Fibroblast of lung (primary cell): ENCODE results near the gene FGGY. TPM values are rescaled to one million over a fixed set of nuclear protein-coding genes. Genes with fewer than 3 reads are reported as not detected.

Source experiments
- DNase-seq, 2 donors: peaks; one replicate each; pipeline versions ENCODE4 v3.0.0 to v3.0.0-alpha.2; 2010; ENCODE audit warnings: low read depth in 2 of 2
- H2AFZ ChIP-seq: 2 replicates; pipeline ENCODE4 v1.5.1; 2012; ENCODE audit warnings: low read length, control low read depth, inconsistent platforms
- H3K27ac ChIP-seq: 2 replicates; pipeline ENCODE4 v1.5.1; 2011; ENCODE audit warnings: low read length, control low read depth; ENCODE audit not compliant: insufficient read depth
- H3K27me3 ChIP-seq: 2 replicates; pipeline ENCODE4 v1.5.1; 2011; ENCODE audit warnings: mild to moderate bottlenecking, low read length; ENCODE audit not compliant: control insufficient read depth, insufficient read depth
- H3K36me3 ChIP-seq: 2 replicates; pipeline ENCODE4 v1.5.1; 2011; ENCODE audit warnings: low read length; ENCODE audit not compliant: control insufficient read depth, insufficient read depth
- H3K4me1 ChIP-seq: 2 replicates; pipeline ENCODE4 v1.5.1; 2011; ENCODE audit warnings: low read length; ENCODE audit not compliant: control insufficient read depth, insufficient read depth; ENCODE audit errors: extremely low read depth
- H3K4me2 ChIP-seq: 2 replicates; pipeline ENCODE4 v1.5.1; 2011; ENCODE audit warnings: low read length, control low read depth; ENCODE audit not compliant: insufficient read depth; ENCODE audit errors: extremely low read depth
- H3K4me3 ChIP-seq, 4 experiments: fragments of 200-600 bp in 1 of 4; sonication (generic) in 1 of 4; replicated peaks in 1 of 4; 2 replicates each; pipeline ENCODE4 v1.5.1; 2011 to 2016; ENCODE audit warnings: low read length in 4 of 4, low read depth in 3 of 4, mild to moderate bottlenecking in 3 of 4, control low read depth in 2 of 4, inconsistent platforms in 1 of 4, mixed read lengths in 1 of 4; ENCODE audit not compliant: insufficient read depth in 1 of 4; ENCODE audit errors: control extremely low read depth in 1 of 4
- H3K79me2 ChIP-seq: 2 replicates; pipeline ENCODE4 v1.5.1; 2012; ENCODE audit warnings: mild to moderate bottlenecking, low read length, inconsistent platforms; ENCODE audit not compliant: control insufficient read depth, insufficient read depth
- H3K9ac ChIP-seq: 2 replicates; pipeline ENCODE4 v1.5.1; 2011; ENCODE audit warnings: mild to moderate bottlenecking, low read length, control low read depth; ENCODE audit not compliant: insufficient read depth
- H3K9me3 ChIP-seq: 2 replicates; pipeline ENCODE4 v1.5.1; 2012; ENCODE audit warnings: low read depth, low read length; ENCODE audit not compliant: control insufficient read depth, insufficient read depth
- H4K20me1 ChIP-seq: 2 replicates; pipeline ENCODE4 v1.5.1; 2011; ENCODE audit warnings: low read length; ENCODE audit not compliant: control insufficient read depth, insufficient read depth; ENCODE audit errors: extremely low read depth
- EZH2 ChIP-seq: IDR thresholded peaks from 2 replicates; pipeline ENCODE4 v1.5.1; 2012; ENCODE audit warnings: low read length, control low read depth, mild to moderate bottlenecking; ENCODE audit errors: missing control alignments
- polyA plus RNA-seq, 2 donors: library from polyadenylated mRNA; depleted of rRNA in 1 of 2; stranded (reverse) in 1 of 2; unstranded in 1 of 2; fragments of >200 nt; gene quantifications; 2 replicates each; pipeline ENCODE4 v1.2.1, GENCODE V29; 2011 to 2012; ENCODE audit warnings: missing spikeins in 1 of 2
- total RNA-seq: library from RNA; depleted of rRNA; stranded (reverse); fragments of >200 nt; gene quantifications from 2 replicates; pipeline ENCODE4 v1.2.1, GENCODE V29; 2014
- TF ChIP-seq, protein P1 (sequence below), 2 donors: IDR thresholded peaks in 1 of 2; conservative IDR thresholded peaks in 1 of 2; 1 replicate in 1 of 2; 2 replicates in 1 of 2; pipeline ENCODE4 v1.5.1; 2011 to 2012; ENCODE audit warnings: low read length in 2 of 2, control low read depth in 1 of 2, inconsistent platforms in 1 of 2, low read depth in 1 of 2, mild to moderate bottlenecking in 1 of 2

Gene FGGY
- total and polyA plus RNA-seq, 2 donors (not counting 1 experiment from before 2014, with no cell fraction given): 9.5 to 32.4 TPM

DNA sequence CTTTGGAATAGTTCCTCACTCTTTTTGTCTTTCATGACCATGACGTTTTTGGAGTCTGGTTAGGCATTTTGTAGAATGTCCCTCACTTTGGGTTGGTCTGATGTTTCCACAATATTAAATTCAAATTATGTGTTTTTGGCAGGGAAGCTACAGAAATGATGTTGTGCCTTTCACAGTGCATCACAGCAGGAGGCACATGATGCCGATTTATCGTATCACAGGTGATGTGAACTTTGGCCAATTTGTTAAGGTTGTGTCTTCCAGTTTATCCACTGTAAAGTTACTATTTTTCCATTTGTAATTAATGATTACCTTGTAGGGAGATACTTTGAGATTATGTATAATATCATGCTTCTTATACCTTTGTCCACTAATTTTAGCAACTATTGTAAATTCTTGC lies 114.3 kb downstream of the FGGY start:
- Histone ChIP-seq H3K36me3 (no peaks in the 10 kb centered on the region), H3K9ac (no peak overlapping the region), H3K4me1 (peaks cover 2% of the 10 kb centered on the region), H3K79me2 (no peaks in the 10 kb centered on the region), H3K4me2 (no peak overlapping the region), H3K4me3 (no peak overlapping the region), H4K20me1 (no peaks in the 10 kb centered on the region), H2AFZ (no peak overlapping the region), H3K27ac (no peak overlapping the region), H3K9me3 (no peaks in the 10 kb centered on the region), H3K27me3 (no peaks in the 10 kb centered on the region)
- DNase-seq: no peak
- TF ChIP-seq EZH2: no peak
- TF ChIP-seq, protein P1, sequence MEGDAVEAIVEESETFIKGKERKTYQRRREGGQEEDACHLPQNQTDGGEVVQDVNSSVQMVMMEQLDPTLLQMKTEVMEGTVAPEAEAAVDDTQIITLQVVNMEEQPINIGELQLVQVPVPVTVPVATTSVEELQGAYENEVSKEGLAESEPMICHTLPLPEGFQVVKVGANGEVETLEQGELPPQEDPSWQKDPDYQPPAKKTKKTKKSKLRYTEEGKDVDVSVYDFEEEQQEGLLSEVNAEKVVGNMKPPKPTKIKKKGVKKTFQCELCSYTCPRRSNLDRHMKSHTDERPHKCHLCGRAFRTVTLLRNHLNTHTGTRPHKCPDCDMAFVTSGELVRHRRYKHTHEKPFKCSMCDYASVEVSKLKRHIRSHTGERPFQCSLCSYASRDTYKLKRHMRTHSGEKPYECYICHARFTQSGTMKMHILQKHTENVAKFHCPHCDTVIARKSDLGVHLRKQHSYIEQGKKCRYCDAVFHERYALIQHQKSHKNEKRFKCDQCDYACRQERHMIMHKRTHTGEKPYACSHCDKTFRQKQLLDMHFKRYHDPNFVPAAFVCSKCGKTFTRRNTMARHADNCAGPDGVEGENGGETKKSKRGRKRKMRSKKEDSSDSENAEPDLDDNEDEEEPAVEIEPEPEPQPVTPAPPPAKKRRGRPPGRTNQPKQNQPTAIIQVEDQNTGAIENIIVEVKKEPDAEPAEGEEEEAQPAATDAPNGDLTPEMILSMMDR (conservative IDR thresholded peaks at IDR 0.05 in 1 of 2, IDR thresholded peaks at IDR 0.05 in 1 of 2; ENCODE audit: low read depth in 1 of 2, low read length in 2 of 2): no peak

DNA sequence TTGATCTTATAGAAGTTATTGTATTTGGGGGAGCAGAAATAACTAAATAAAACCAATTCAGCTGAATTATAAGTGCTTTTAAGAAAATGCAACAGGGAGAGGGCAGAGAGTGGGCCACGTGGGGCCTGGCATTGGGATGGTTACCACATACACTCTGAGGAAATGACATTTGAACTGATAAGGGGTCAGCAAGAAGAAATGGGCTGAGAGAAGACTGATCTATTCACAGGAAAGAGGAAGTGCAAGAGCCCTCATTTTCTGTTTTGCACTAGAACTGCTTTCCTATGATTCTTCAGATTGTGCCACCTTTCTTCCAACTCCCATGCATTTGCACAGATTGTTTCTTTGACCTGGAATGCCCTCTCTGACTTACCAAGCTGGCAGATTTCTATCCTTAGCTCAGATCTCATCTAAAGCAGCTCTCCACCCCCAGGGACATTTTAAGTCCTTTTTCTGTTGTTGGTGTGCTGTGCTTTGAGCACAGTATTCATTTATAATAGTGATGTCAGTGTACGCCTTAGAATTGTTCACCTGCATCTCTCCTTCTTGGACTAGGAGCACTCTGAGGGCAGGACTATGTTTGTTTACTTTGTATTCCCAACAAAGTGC lies 115.9 kb downstream of the FGGY start:
- no peak overlapping the region for H3K4me3 ChIP-seq
- H3K4me1 ChIP-seq: peaks cover 2% of the 10 kb centered on the region
- H3K79me2 ChIP-seq: no peaks in the 10 kb centered on the region
- no peaks in the 10 kb centered on the region for H3K9me3 ChIP-seq
- H2AFZ ChIP-seq: no peak overlapping the region
- no peak overlapping the region for H3K4me2 ChIP-seq
- no peak overlapping the region for H3K27ac ChIP-seq
- H3K27me3 ChIP-seq: no peaks in the 10 kb centered on the region
- no peak overlapping the region for H3K9ac ChIP-seq
- H3K36me3 ChIP-seq: no peaks in the 10 kb centered on the region
- TF ChIP-seq EZH2: no peak
- TF ChIP-seq, protein P1 (conservative IDR thresholded peaks at IDR 0.05 in 1 of 2, IDR thresholded peaks at IDR 0.05 in 1 of 2; ENCODE audit: low read depth in 1 of 2, low read length in 2 of 2): no peak
- DNase-seq: no peak
- no peaks in the 10 kb centered on the region for H4K20me1 ChIP-seq

DNA sequence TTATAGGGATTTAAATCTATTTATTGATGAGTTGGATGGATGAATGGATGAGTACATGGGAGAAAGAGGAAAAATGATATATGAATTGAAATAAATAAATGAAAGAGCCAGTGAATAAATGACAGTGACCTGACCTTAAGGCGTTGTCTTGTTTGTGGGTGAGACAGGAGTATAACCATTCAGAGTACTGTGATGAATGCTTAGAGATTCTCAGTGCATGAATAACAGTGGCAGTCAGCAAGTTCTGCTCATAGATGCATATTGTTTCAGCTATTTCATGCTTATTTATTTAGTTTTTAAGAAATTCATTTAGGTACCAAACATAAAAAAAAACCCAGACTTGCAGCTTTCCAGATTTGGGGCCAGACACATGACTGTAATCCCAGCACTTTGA lies 116.4 kb downstream of the FGGY start:
- Histone ChIP-seq H3K4me2 (no peak overlapping the region), H3K79me2 (no peaks in the 10 kb centered on the region), H3K4me3 (no peak overlapping the region), H3K27ac (no peak overlapping the region), H3K9me3 (no peaks in the 10 kb centered on the region), H3K9ac (no peak overlapping the region), H4K20me1 (no peaks in the 10 kb centered on the region), H2AFZ (no peak overlapping the region), H3K4me1 (peaks cover 2% of the 10 kb centered on the region), H3K27me3 (no peaks in the 10 kb centered on the region), H3K36me3 (no peaks in the 10 kb centered on the region)
- TF ChIP-seq, protein P1 (conservative IDR thresholded peaks at IDR 0.05 in 1 of 2, IDR thresholded peaks at IDR 0.05 in 1 of 2; ENCODE audit: low read depth in 1 of 2, low read length in 2 of 2): no peak
- no peak for TF ChIP-seq EZH2
- DNase-seq: no peak
